Stimulated activated naive CD8-positive, alpha-beta T cell treated with anti-CD3 and anti-CD28 coated beads, Interleukin-15, amount 100 ng/mL, for 72 hours (primary cell): ENCODE results near the gene SENP8.
A peak's percentile ranks its signal among the peaks of the same experiment; 100 is the strongest.
"Not testable (repeated sequence)": the region's sequence is repeated elsewhere in the genome, so short reads cannot be mapped to it uniquely, and the experiment has no call there.

Source experiments
- ATAC-seq: fragments of 150-1000 bp; cut with Tn5 transposase; 2 replicates; pipeline ENCODE4 v1.10.0; 2021; ENCODE audit warnings: mild to moderate bottlenecking, moderate library complexity
- DNase-seq, 2 donors: peaks; one replicate each; pipeline ENCODE4 v3.0.0; 2021 to 2022
- H3K27ac Mint-ChIP-seq, 2 donors: one replicate each; pipeline ENCODE4 v1.8.0; 2022; ENCODE audit warnings: mild to moderate bottlenecking in 2 of 2, mixed read lengths in 2 of 2, moderate library complexity in 2 of 2
- H3K27me3 Mint-ChIP-seq: one replicate; pipeline ENCODE4 v1.8.0; 2022; ENCODE audit warnings: mixed read lengths
- H3K4me1 Mint-ChIP-seq: one replicate; pipeline ENCODE4 v1.8.0; 2022; ENCODE audit warnings: mild to moderate bottlenecking, mixed read lengths
- H3K4me3 Mint-ChIP-seq, 2 donors: one replicate each; pipeline ENCODE4 v1.8.0; 2022; ENCODE audit warnings: mild to moderate bottlenecking in 2 of 2, mixed read lengths in 2 of 2, moderate library complexity in 1 of 2
- H3K9me3 Mint-ChIP-seq, 2 donors: one replicate each; pipeline ENCODE4 v1.8.0; 2022; ENCODE audit warnings: mixed read lengths in 2 of 2

Gene SENP8

GRCh38 chr15:72161361-72162132 is 43.3 kb downstream of the SENP8 start:
- no peak for ATAC-seq
- Mint-ChIP-seq H3K27me3 (peaks cover 5% of the 10 kb centered on the region), H3K4me1 (no peaks in the 10 kb centered on the region), H3K4me3 (no peak overlapping the region), H3K27ac (no peak overlapping the region), H3K9me3 (no peaks in the 10 kb centered on the region)
- DNase-seq: no peak

DNA sequence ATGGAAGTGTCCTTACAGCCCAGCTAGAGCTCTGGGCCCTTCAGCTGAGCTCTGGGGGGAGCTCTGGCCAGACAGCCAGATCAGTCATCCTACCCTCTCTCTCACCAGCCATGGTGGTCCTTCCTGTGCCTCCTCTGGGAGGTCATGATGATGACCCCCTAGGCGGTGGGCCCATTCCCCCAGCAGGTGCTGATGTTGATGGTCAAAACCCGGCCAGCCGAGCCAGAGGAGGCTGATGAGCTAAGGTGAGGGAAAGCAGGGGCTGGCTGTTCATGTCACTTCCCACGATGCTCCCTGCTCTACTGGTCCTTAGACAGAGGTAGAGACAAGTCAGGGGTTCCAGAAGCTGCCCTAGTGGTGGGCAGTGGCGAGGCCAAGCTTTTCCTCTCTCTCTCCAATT is 44.4 kb downstream of the SENP8 start:
- Mint-ChIP-seq H3K27me3 (peaks cover 11% of the 10 kb centered on the region), H3K4me1 (no peaks in the 10 kb centered on the region), H3K4me3 (no peak overlapping the region), H3K9me3 (no peaks in the 10 kb centered on the region), H3K27ac (no peak overlapping the region)
- DNase-seq (no peak), ATAC-seq (no peak)

GRCh38 chr15:72163719-72164118 is 45.5 kb downstream of the SENP8 start:
- H3K27ac Mint-ChIP-seq: peak overlapping the region in 1 of 2 donors; percentile 48
- peaks cover 9% of the 10 kb centered on the region for H3K4me1 Mint-ChIP-seq
- DNase-seq: no peak
- ATAC-seq: no peak
- no peaks in the 10 kb centered on the region for H3K9me3 Mint-ChIP-seq
- peaks cover 19% of the 10 kb centered on the region for H3K27me3 Mint-ChIP-seq
- no peak overlapping the region for H3K4me3 Mint-ChIP-seq

GRCh38 chr15:72166716-72167417 is 48.7 kb downstream of the SENP8 start:
- no peak overlapping the region for H3K27ac Mint-ChIP-seq
- peaks cover 16% of the 10 kb centered on the region for H3K4me1 Mint-ChIP-seq
- ATAC-seq: no peak
- H3K27me3 Mint-ChIP-seq: peaks cover 26% of the 10 kb centered on the region
- H3K4me3 Mint-ChIP-seq: no peak overlapping the region
- no peak for DNase-seq
- no peaks in the 10 kb centered on the region for H3K9me3 Mint-ChIP-seq

DNA sequence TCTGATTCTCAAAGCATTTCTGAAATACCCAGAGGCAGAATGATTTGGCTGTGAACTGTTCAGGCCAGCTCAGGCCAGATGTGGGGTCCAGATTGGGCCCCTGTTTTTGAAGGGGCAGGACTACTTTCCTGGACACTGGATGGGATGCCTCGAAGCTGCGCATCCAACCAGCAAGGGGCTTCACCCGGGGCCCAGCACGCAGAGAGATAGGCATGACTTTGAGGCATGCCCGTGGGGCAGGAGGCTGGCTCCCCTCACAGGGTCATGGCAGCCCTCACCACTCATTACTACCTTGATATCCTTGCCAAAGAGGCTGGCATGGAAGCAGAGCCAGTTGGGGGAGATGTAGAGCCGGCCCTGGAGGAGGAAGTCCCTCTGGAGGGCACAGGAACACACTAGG is 49.2 kb downstream of the SENP8 start:
- no peak for ATAC-seq
- Mint-ChIP-seq H3K27me3 (peaks cover 26% of the 10 kb centered on the region), H3K27ac (no peak overlapping the region), H3K9me3 (no peaks in the 10 kb centered on the region), H3K4me1 (peaks cover 16% of the 10 kb centered on the region), H3K4me3 (no peak overlapping the region)
- DNase-seq: no peak

DNA sequence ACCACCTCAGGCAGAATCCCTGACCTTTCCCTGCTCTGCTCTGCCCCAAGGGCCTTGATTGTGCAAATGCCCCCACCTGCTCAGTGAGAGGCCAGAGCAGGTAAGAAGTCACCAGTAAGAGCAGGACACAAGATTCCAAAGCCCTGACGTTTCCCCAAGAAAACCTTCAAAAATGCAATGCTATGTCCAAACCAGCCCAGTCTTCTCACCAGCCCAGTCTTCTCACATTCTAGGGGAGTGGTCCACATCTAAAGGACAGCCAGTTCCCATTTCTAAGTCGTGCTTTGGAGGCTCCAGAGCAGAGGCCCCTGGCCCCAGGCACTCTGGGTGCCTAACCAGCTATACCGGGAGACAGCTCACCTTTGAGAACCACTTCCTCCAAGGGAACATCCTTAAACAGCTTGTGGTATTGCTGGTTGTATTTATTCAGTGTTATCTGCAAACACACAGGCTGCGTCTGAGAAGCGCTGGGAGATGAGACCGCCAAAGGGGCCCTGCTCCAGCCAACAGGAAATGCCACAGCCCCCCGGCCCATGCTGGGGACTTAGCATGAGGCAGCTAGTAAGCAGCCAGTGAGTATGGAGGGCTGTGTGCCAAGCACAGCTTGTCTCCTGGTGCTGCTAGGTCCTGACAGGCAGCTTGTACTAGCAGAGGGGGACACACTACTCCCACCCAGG is 50.1 kb downstream of the SENP8 start:
- ATAC-seq (peak; percentile 72), DNase-seq (no peak)
- Mint-ChIP-seq H3K27me3 (peaks cover 26% of the 10 kb centered on the region), H3K9me3 (no peaks in the 10 kb centered on the region), H3K4me1 (peaks cover 16% of the 10 kb centered on the region), H3K27ac (peak overlapping the region in 1 of 2 donors; percentile 53), H3K4me3 (no peak overlapping the region)

GRCh38 chr15:72168808-72169190 is 50.6 kb downstream of the SENP8 start:
- Mint-ChIP-seq H3K27ac (peak overlapping the region in 1 of 2 donors; percentile 86), H3K27me3 (peaks cover 26% of the 10 kb centered on the region), H3K4me1 (peaks cover 16% of the 10 kb centered on the region), H3K4me3 (no peak overlapping the region), H3K9me3 (no peaks in the 10 kb centered on the region)
- peak; percentile 18 for ATAC-seq
- no peak for DNase-seq

DNA sequence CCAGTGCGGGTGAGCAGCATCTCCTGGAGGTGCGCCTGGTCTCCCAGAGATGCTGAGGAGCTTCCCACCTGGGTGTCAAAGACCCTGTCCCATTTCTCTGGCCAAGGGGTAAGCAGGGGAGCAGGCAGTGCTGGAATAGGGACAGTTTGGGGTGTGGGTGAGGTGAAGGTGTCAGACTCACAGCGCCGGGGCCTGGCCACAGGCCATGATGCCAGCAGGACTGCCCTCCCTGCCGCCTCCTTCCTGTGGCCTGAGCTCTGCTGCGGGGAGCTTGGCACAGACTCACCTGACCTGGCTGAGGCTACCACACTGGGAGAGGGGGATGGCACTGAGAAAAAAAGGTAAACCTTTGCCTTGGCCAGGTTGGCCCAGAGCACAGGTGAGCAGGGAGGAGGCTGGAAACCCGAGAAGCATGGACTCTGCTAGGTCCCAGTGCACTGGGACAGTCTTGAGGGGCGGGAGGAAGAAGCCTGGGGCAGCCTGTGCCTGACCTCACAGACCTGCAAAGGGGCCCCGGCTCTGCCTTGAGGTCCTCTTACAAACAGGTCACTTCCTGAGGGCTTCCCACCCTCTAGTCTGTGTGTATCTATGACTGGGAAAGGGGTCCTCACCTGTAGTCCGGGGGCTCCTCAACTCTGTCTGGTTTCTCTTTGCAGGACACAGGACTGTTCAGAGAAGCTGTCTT is 51.2 kb downstream of the SENP8 start:
- H3K4me3 Mint-ChIP-seq: no peak overlapping the region
- ATAC-seq (no peak), DNase-seq (no peak)
- H3K4me1 Mint-ChIP-seq: peaks cover 16% of the 10 kb centered on the region
- H3K27ac Mint-ChIP-seq: peak overlapping the region in 1 of 2 donors; percentile 86
- no peaks in the 10 kb centered on the region for H3K9me3 Mint-ChIP-seq
- H3K27me3 Mint-ChIP-seq: peaks cover 26% of the 10 kb centered on the region

DNA sequence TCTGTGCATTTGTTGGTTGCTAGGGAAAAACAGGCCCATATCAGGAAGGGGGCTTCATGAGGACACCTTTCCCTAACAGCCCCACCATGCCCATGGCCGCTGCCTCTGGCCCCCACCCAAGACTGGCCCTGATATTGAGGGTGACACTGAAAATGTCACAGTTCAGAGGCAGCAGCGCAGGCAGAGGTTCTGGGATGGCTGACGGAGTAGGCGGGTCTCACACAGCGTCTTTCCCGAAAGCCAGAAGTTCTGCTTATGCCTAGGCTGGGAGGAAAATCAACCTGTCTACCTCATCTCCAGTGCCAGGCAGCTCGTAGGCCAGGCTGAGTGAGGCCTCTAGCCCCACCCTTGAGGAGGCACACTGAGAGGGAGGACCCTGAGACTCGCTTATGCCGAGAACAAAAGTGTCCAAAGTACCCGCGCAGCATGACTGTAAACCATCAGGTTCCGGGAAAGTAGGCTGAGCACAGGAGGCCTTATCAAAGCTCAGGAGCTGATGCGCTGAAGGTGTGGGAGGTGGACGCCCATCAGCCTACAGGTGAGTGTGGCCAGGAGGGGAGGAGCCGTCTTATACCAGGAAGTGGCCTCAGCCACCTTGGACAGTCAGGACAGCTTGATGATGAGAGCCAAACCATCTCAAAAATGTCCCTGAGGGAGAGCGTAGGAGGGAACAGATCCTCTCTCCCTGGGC is 51.9 kb downstream of the SENP8 start:
- Mint-ChIP-seq H3K27ac (no peak overlapping the region), H3K4me3 (no peak overlapping the region), H3K4me1 (peaks cover 16% of the 10 kb centered on the region), H3K27me3 (peaks cover 26% of the 10 kb centered on the region), H3K9me3 (no peaks in the 10 kb centered on the region)
- no peak for DNase-seq
- no peak for ATAC-seq

DNA sequence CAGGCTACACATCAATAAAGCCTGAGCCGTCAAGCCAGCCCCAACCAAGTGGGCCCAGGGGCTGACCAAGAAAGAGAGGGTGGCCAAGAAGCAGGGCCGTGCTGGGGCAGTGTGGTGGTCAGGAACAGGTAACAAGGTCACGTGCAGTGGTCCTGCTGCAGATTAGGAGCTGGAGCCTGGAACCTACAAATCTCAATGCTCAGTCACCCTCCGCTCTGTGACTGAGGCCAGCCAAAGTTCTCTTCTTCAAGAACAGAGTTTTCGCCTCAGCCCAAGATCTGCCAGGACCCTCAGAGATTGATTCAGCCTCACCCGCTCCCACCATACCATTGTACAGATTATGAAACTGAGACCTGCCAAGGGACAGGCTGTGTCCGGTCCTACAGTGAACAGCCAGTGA is 52.5 kb downstream of the SENP8 start:
- Mint-ChIP-seq H3K27me3 (peaks cover 26% of the 10 kb centered on the region), H3K9me3 (no peaks in the 10 kb centered on the region), H3K4me3 (no peak overlapping the region), H3K4me1 (peaks cover 16% of the 10 kb centered on the region), H3K27ac (no peak overlapping the region)
- ATAC-seq: no peak
- DNase-seq: no peak

DNA sequence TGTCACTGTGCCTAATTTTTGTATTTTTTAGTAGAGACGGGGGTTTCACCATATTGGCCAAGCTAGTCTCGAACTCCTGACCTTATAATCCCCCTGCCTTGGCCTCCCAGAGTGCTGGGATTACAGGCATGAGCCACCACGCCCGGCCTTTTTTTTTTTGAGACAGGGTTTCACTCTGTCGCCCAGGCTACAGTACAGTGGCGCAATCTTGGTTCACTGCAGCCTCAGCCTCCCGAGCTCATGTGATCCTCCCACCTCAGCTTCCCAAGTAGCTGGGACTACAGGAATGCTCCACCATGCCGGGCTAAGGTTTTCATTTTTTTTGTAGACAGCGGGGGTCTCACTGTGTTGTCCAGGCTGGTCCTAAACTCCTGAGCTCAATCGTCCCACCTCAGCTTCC is 53.8 kb downstream of the SENP8 start:
- not testable (repeated sequence) for H3K4me3 Mint-ChIP-seq, ATAC-seq, DNase-seq, H3K9me3 Mint-ChIP-seq, H3K27ac Mint-ChIP-seq
- peaks cover 17% of the 10 kb centered on the region for H3K27me3 Mint-ChIP-seq
- peaks cover 16% of the 10 kb centered on the region for H3K4me1 Mint-ChIP-seq

- DNase-seq (no peak), ATAC-seq (no peak)
- no peak overlapping the region for H3K4me3 Mint-ChIP-seq
- no peaks in the 10 kb centered on the region for H3K9me3 Mint-ChIP-seq
- peak overlapping the region in 1 of 2 donors; percentile 41 for H3K27ac Mint-ChIP-seq
- peaks cover 13% of the 10 kb centered on the region for H3K27me3 Mint-ChIP-seq
- peaks cover 16% of the 10 kb centered on the region for H3K4me1 Mint-ChIP-seq
Observed at GRCh38 chr15:72172796-72173195, 54.6 kb downstream of the SENP8 start.

DNA sequence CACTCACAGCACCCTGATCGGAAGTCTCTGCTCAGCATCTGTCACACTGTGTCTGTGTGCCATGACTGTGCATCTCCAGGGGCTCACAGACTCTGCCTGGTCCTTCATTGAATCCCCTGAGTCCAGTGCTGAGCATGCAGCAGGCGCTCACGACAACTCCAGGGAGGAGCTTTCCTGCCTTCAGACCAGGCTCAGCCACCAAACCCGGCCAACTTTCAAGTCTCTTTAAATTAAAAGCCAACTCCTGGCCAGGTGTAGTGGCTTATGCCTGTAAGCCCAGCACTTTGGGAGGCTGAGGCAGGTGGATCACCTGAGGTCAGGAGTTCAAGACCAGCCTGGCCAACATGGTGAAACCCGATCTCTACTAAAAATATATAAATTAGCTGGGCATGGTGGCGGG is 55.2 kb downstream of the SENP8 start:
- H3K27me3 Mint-ChIP-seq: peaks cover 7% of the 10 kb centered on the region
- DNase-seq (no peak), ATAC-seq (no peak)
- no peak overlapping the region for H3K4me3 Mint-ChIP-seq
- no peak overlapping the region for H3K27ac Mint-ChIP-seq
- H3K4me1 Mint-ChIP-seq: peaks cover 10% of the 10 kb centered on the region
- no peaks in the 10 kb centered on the region for H3K9me3 Mint-ChIP-seq

DNA sequence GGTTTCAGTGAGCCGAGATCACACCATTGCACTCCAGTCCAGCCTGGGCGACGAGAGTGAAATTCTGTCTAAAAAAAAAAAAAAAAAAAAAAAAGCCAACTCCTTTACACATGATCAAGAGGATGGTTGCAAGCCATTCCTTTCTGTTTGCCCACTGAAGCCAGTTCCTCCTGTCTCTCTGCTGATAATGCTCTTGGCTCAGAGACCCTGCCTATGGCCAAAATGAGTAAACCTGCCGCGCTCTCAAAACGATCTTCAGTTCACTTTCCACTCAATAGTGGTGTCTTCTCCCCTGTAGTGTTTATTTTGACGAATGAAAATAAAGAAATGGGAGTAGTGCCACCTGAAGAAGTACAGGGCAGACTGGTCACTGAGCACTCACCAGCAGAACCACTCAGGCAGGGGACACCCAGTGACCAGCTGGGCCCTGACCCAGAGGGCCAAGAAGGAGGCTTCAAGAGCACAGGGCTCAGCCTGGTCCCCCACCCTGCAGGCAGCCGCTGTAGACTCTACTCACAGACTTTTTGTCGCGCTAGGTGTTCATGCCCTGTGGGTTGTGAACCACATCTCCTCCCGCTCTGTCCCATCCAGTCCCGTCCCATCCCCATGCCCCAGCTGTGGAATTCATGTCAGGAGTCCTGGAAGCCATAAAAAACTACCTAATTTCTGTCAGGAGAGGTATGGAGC is 55.8 kb downstream of the SENP8 start:
- no peaks in the 10 kb centered on the region for H3K9me3 Mint-ChIP-seq

More for the DNA sequence above, 55.8 kb downstream of the SENP8 start:
- Mint-ChIP-seq H3K27me3 (peaks cover 6% of the 10 kb centered on the region), H3K4me1 (peaks cover 4% of the 10 kb centered on the region), H3K4me3 (no peak overlapping the region), H3K27ac (peak overlapping the region in 1 of 2 donors; percentile 14)
- DNase-seq: no peak
- no peak for ATAC-seq
